ENCODE data around the gene SCAMP4.
A peak's percentile ranks its signal among the peaks of the same experiment; 100 is the strongest.

Gene SCAMP4

DNA sequence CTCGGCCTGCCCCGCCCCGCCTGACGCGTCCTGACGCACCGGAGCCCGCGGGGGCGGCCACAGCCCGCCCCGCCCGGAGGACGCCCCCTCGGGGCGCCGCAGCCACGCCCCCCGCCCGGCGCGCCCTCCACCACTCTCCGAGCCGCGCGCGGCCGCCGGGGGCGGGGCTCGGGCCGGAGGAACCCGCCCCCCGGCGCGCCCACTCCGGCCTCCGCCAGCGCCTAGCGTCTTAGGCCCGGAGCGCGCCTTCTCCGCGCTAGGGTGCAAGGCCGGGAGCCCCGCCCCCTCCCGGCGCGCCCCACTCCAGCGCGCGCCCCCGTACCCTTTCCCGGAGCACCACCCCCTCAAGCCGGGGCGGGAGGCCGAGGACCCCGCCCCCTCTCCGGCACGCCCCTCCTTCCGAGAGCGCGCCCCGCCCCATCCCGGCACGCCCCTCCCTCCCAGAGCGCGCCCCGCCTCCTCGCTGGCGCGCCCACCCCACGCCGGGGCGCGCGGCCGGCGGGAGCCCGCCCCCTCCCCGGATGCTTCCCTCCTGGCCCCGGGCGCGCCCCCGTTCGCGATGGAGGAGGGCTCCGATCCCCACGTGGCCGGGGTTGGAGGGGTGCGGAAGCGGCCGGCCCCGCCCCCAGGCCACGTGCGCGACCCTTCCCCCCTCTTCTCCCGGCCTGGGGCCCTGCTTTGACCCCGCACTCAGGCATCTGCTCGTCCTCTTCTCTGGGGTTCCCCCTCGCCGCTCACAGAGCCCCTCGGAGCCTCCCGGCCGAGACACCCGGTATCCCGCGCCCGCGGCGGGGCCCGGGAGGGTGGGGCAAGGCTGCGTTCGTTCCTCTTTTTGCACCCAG is 41.3 kb upstream of the SCAMP4 start:
- TF ChIP-seq, protein P1, sequence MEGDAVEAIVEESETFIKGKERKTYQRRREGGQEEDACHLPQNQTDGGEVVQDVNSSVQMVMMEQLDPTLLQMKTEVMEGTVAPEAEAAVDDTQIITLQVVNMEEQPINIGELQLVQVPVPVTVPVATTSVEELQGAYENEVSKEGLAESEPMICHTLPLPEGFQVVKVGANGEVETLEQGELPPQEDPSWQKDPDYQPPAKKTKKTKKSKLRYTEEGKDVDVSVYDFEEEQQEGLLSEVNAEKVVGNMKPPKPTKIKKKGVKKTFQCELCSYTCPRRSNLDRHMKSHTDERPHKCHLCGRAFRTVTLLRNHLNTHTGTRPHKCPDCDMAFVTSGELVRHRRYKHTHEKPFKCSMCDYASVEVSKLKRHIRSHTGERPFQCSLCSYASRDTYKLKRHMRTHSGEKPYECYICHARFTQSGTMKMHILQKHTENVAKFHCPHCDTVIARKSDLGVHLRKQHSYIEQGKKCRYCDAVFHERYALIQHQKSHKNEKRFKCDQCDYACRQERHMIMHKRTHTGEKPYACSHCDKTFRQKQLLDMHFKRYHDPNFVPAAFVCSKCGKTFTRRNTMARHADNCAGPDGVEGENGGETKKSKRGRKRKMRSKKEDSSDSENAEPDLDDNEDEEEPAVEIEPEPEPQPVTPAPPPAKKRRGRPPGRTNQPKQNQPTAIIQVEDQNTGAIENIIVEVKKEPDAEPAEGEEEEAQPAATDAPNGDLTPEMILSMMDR (IDR thresholded peaks at IDR 0.05) = no peak

DNA sequence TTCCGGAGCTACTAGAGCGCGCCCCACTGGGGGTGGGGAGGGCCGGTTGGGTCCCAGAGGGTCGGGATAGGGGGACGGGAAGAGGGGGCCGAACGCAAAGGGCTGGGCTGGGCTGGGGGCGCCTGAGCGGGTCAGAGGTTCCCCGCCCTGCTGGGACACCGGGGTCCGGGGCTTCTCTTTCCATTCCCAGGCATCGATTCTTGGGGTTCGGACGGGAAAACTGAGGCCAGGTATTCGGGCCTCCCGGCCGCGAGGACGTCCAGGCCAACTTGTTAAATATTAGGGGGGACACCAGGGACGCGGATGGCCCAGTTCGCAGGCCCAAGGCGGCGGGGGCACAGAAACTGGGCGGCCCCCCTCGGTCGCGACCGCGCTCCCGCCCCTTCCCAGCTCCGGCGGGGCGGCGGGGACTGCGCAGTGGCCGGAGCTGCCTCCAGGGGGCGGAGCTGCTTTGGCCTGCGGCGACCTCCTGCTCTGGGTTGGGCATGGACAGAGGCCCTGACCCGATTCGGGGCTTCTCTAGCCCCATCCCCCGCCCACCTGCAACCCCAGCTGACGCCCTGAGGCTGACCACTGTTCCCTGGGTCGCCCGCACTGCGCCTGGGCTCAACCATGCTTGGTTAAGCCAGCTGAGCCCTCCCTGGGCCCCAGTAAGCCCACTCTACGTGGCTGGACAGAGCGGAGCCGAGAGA is 40.6 kb upstream of the SCAMP4 start:
- TF ChIP-seq, protein P1 (IDR thresholded peaks at IDR 0.05) = peak; percentile 72

DNA sequence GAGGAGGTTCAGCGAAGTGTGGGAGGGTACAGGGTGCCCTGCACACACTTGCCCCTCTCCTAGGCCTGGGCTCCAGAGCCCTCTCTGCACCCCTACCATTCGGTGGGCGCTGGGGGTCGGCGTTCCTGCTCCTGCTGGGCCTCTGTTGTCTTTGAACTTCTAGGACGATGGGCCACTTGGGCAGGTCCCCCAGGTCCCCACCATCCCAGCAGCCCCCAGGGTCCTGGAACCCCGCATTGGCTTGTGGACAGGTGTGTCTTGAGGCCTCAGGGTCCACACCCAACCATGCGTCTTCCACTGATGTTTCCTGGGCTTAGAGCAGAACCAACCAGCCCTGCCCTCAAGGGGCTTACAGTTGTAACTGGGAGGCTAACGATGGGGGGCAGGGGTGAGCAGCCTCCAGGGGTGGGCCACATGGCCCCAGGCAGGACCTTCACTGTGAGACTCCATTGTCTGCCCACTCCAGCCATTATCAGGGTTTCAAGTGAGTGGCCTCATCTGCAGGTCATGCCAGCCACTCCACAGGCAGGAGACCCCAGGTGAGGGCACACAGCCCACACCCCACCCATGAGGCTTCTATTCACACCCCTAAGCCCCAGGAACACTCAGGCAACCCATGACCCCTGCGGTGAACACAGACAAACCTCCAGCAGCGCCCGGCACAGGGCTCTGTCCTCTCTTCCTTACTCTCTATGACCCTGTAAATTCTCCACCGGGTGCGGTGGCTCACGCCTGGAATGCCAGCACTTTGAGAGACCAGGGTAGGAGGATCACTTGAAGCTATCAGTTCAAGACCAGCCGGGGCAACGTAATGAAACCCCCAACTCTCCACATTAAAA is 39.8 kb upstream of the SCAMP4 start:
- TF ChIP-seq, protein P1 (IDR thresholded peaks at IDR 0.05) = no peak

DNA sequence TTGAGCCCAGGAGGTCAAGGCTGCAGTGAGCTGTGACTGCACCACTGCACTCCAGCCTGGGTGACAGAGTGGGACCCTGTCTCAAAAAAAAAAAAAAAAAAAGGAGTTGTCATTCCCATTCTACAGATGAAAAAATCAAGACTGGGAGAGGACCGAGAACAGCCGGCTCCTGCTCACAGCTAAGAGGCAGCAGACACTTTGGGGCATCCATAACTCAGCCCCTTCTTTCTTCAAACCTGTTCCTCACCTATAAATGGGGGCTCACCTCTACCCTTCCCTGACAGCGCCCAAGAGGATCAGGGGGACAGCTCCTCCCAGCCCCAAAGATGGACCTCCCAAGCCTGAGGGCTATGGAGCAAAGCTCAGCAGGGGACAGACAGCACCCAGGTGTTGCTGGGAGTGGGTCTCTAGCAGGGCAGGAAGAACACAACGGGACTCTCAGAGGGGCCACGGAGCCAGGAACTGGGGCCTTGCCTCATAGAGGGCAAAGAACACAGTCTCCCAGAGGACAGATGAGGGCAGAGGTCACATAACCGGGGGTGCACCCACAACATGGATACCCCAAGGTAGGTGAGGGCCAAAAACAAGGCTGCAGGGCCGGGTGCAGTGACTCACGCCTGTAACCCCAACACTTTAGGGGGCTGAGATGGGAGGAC is 38.4 kb upstream of the SCAMP4 start:
- TF ChIP-seq, protein P1 (IDR thresholded peaks at IDR 0.05) = no peak

DNA sequence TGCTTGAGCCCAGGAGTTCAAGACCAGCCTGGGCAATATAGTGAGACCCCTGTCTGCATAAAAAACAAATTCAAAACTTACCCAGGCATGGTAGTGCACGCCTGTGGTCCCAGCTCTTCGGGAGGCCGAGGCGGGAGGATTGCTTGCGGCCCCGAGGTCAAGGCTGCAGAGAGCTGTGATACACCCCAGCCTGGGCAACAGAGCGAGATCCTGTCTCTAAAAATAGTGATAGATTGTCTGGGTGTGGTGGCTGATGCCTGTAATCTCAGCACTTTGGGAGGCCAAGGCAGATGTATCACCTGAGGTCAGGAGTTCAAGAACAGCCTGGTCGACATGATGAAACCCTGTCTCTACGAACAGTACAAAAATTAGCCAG is 37.9 kb upstream of the SCAMP4 start:
- TF ChIP-seq, protein P1 (IDR thresholded peaks at IDR 0.05) = no peak

DNA sequence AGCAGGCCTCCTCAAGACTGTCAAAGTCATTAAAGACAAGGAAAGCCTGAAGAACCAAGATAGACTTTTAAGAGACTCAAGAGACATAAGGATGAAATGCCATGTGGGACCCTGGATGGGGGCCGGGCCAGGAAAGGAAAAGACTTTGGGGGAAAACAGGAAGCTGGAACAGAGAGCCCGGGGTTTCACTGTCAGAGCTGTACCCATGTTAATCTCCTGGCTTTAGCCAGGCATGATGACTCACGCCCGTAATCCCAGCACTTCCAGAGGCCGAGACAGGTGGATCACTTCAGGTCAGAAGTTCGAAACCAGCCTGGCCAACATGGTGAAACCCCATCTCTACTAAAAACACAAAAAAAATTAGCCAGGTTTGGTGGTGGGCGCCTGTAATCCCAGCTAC is 36.2 kb upstream of the SCAMP4 start:
- TF ChIP-seq, protein P1 (IDR thresholded peaks at IDR 0.05) = no peak

DNA sequence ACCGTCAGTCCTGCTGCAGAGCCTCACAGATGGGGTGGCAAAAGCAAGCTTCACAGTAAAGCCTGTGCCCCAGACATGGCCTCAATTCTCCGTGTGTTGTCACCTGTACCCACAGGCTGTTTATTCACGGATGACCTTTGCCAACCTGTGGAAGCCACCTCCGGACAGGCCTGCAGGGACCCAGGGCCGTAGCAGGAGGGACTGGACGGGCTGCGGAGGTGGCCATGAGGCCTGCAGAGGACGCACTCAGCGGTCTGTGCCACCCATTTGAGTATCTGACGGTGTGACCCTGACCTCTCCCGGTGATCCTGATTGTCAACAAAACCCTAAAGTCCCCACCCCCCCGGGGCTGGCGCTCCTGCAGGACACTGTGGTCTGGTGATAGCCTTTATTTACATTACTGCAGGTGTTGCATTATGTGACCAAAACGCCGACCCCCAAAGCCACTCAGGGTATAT is 34.0 kb upstream of the SCAMP4 start:
- TF ChIP-seq, protein P1 (IDR thresholded peaks at IDR 0.05) = no peak

Data from LNCAP (cell line).